NCI-H1694 treated with DMSO at 0.1 percent for 48 hours (cell line): ENCODE measurements around the gene ZNF217.

Source experiments
- DNase-seq: peaks from one replicate; lab custom pipeline; 2025; lab: John Stamatoyannopoulos, UW

ZNF217 gene

GRCh38 chr20:53582574-53583351, 10.9 kb downstream of the ZNF217 start:
- DNase-seq = no peak

GRCh38 chr20:53582251-53582570, 11.4 kb downstream of the ZNF217 start:
- DNase-seq = no peak

GRCh38 chr20:53581444-53582250, 12.0 kb downstream of the ZNF217 start:
- no peak for DNase-seq

GRCh38 chr20:53580376-53581111, 13.1 kb downstream of the ZNF217 start:
- DNase-seq = no peak

GRCh38 chr20:53579581-53580375, 13.9 kb downstream of the ZNF217 start:
- DNase-seq = no peak

GRCh38 chr20:53579266-53579580, 14.4 kb downstream of the ZNF217 start:
- no peak for DNase-seq

GRCh38 chr20:53578492-53579222, 15.0 kb downstream of the ZNF217 start:
- DNase-seq = peak; percentile 88

- no peak for DNase-seq
Observed at GRCh38 chr20:53576586-53577318, 16.9 kb downstream of the ZNF217 start.

GRCh38 chr20:53576195-53576580, 17.5 kb downstream of the ZNF217 start:
- no peak for DNase-seq

- no peak for DNase-seq
Observed at GRCh38 chr20:53575481-53576194, 18.0 kb downstream of the ZNF217 start.

GRCh38 chr20:53574819-53575218, 18.8 kb downstream of the ZNF217 start:
- DNase-seq = no peak

GRCh38 chr20:53574259-53574789, 19.3 kb downstream of the ZNF217 start:
- no peak for DNase-seq

- DNase-seq = no peak
Observed at GRCh38 chr20:53571555-53572286, 21.9 kb downstream of the ZNF217 start.

- DNase-seq = no peak
Observed at GRCh38 chr20:53570446-53571276, 23.0 kb downstream of the ZNF217 start.

GRCh38 chr20:53569606-53570307, 23.9 kb downstream of the ZNF217 start:
- no peak for DNase-seq

- DNase-seq = no peak
Observed at GRCh38 chr20:53569005-53569404, 24.6 kb downstream of the ZNF217 start.

- no peak for DNase-seq
Observed at GRCh38 chr20:53568351-53568750, 25.3 kb downstream of the ZNF217 start.
